Measurements from ENCODE around the gene PKDCC. TPM values are rescaled to one million over a fixed set of nuclear protein-coding genes. Genes with fewer than 3 reads are reported as not detected.

PKDCC gene
- total and polyA plus RNA-seq, 3 donors from 2014 or later, result 86.0 to 122 (median 121) TPM

GRCh38 chr2:42053482-42053790 is 5.6 kb downstream of the PKDCC start:
- H3K27me3 ChIP-seq, result no peaks in the 10 kb centered on the region
- H3K4me3 ChIP-seq, result no peak overlapping the region
- no peak for DNase-seq
- TF ChIP-seq POLR2A (IDR thresholded peaks at IDR 0.05) (no peak), CTCF (IDR thresholded peaks at IDR 0.05) (no peak)
- intact Hi-C loops (cut with DNase I; ENCODE audit: low total_unique reads), result no loop called here
- peaks cover 48% of the 10 kb centered on the region for H3K4me1 ChIP-seq
- no peaks in the 10 kb centered on the region for H3K9me3 ChIP-seq
- H3K36me3 ChIP-seq (ENCODE audit: low read depth, missing control alignments), result no peaks in the 10 kb centered on the region
- WGBS, 2 donors, result 16 to 37% methylated on average over 6 of the region's 6 CpGs
- H3K27ac ChIP-seq, result peak overlapping the region; percentile 87 to 94

- intact Hi-C loops (cut with DNase I; ENCODE audit: low total_unique reads), result no loop called here
- H3K36me3 ChIP-seq (ENCODE audit: low read depth, missing control alignments), result no peaks in the 10 kb centered on the region
- H3K9me3 ChIP-seq, result no peaks in the 10 kb centered on the region
- WGBS, 2 donors, result 35 to 46% methylated on average over 16 to 24 of the region's 24 CpGs
- TF ChIP-seq CTCF (IDR thresholded peaks at IDR 0.05) (no peak), POLR2A (IDR thresholded peaks at IDR 0.05) (no peak)
- H3K4me1 ChIP-seq, result peaks cover 54% of the 10 kb centered on the region
- peak overlapping the region; percentile 87 to 94 for H3K27ac ChIP-seq
- H3K4me3 ChIP-seq, result no peak overlapping the region
- H3K27me3 ChIP-seq, result no peaks in the 10 kb centered on the region
- DNase-seq, result peak; percentile 78
These were observed 6.2 kb downstream of the PKDCC start for GRCh38 chr2:42053791-42054701.

GRCh38 chr2:42054714-42055430 is 7.1 kb downstream of the PKDCC start:
- Histone ChIP-seq H3K27me3 (no peaks in the 10 kb centered on the region), H3K4me1 (peaks cover 62% of the 10 kb centered on the region), H3K27ac (peak overlapping the region; percentile 87 to 94), H3K36me3 (ENCODE audit: low read depth, missing control alignments) (no peaks in the 10 kb centered on the region), H3K9me3 (no peaks in the 10 kb centered on the region), H3K4me3 (no peak overlapping the region)
- 79 to 82% methylated on average over 13 to 19 of the region's 19 CpGs for WGBS, 2 donors
- no peak for TF ChIP-seq POLR2A (IDR thresholded peaks at IDR 0.05)
- no peak for TF ChIP-seq CTCF (IDR thresholded peaks at IDR 0.05)
- intact Hi-C loops (cut with DNase I; ENCODE audit: low total_unique reads), result loop anchor here (5.0 kb wide), 1 partner anchor 128 kb away; no protein-coding TSS in a partner anchor
- no peak for DNase-seq

GRCh38 chr2:42055573-42056514 is 8.0 kb downstream of the PKDCC start:
- Histone ChIP-seq H3K9me3 (no peaks in the 10 kb centered on the region), H3K4me3 (no peak overlapping the region), H3K27ac (peak overlapping the region; percentile 61 to 94), H3K27me3 (no peaks in the 10 kb centered on the region), H3K36me3 (ENCODE audit: low read depth, missing control alignments) (no peaks in the 10 kb centered on the region), H3K4me1 (peaks cover 70% of the 10 kb centered on the region)
- TF ChIP-seq POLR2A (IDR thresholded peaks at IDR 0.05) (no peak), CTCF (IDR thresholded peaks at IDR 0.05) (no peak)
- no peak for DNase-seq
- 44 to 53% methylated on average over 4 of the region's 4 CpGs for WGBS, 2 donors
- intact Hi-C loops (cut with DNase I; ENCODE audit: low total_unique reads), result loop anchor here (5.0 kb wide), 1 partner anchor 129 kb away; no protein-coding TSS in a partner anchor

All from testis (tissue), 3 donors.